C4-2B (cell line): Measurements from ENCODE around the gene FMO5.
A peak's percentile ranks its signal among the peaks of the same experiment; 100 is the strongest.

Source experiments
- H3K27ac ChIP-seq: fragments of 450-650 bp; 2 replicates; pipeline ENCODE4 v1.5.1; 2017
- ZFX ChIP-seq: fragments of 450-650 bp; IDR thresholded peaks from 2 replicates; pipeline ENCODE4 v1.6.1; 2017
- TF ChIP-seq, protein P1 (sequence below): fragments of 450-650 bp; conservative IDR thresholded peaks from 2 replicates; pipeline ENCODE4 v1.5.1; 2017; ENCODE audit warnings: mild to moderate bottlenecking

FMO5 gene

DNA sequence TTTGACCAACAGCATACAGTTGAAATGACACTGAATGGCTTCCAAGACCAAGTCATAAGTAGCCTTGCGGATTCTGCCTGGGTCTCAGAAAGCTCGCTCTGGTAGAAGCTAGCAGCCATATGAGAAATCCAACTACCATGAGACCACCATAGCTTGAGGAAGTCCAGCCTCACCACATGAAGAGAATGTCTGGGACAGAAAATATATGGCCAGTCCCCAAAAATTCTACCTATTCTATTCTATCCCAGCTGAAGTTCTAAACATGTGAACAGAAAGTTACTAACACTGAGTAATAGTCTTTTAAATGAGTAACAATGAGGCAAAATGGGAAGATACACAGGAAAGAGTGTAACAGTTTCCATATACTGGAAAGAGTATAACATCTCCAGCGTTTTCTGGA, 9.0 kb downstream of the FMO5 start:
- H3K27ac ChIP-seq = peak overlapping the region; percentile 45; the same call in 1 of the 2 replicates
- no peak for TF ChIP-seq ZFX
- TF ChIP-seq, protein P1, sequence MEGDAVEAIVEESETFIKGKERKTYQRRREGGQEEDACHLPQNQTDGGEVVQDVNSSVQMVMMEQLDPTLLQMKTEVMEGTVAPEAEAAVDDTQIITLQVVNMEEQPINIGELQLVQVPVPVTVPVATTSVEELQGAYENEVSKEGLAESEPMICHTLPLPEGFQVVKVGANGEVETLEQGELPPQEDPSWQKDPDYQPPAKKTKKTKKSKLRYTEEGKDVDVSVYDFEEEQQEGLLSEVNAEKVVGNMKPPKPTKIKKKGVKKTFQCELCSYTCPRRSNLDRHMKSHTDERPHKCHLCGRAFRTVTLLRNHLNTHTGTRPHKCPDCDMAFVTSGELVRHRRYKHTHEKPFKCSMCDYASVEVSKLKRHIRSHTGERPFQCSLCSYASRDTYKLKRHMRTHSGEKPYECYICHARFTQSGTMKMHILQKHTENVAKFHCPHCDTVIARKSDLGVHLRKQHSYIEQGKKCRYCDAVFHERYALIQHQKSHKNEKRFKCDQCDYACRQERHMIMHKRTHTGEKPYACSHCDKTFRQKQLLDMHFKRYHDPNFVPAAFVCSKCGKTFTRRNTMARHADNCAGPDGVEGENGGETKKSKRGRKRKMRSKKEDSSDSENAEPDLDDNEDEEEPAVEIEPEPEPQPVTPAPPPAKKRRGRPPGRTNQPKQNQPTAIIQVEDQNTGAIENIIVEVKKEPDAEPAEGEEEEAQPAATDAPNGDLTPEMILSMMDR = no peak

- TF ChIP-seq ZFX = no peak
- TF ChIP-seq, protein P1 = no peak
- no peak overlapping the region for H3K27ac ChIP-seq
Measured at GRCh38 chr1:147215540-147215916, 9.6 kb downstream of the FMO5 start.

DNA sequence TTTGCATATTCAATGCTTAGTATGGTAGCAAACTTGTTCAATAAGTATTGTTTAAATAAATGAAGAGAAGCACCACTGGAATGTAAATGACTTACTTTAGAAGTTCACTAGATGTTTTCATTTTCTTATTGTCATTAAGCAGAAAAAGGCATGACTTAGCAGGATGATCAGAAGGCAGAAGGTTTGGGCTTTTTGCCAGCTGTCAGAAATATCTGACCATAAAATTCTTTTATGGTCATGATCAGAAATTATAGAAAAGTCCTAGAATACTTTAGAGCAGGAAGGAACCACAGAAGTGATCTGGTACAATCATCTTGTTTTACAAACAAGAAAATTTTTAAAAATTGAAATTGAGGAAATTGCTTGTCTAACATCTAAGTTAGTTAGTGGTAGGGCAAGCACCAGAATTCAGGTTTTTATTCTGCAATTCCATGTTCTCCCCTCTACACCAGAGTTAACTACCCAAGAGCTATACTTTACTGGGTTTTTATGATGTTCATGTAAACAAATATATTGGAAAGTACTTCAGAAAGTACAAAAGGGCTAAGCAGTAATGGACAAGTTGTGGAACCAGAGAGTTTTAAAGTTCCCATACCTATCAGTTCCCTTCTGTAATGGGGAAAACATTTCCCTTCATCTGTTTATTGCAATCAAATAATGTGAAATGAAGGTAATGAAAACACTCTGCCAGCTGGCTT, 10.1 kb downstream of the FMO5 start:
- no peak overlapping the region for H3K27ac ChIP-seq
- TF ChIP-seq, protein P1 = no peak
- no peak for TF ChIP-seq ZFX

GRCh38 chr1:147214325-147214724, 10.8 kb downstream of the FMO5 start:
- peak overlapping the region; percentile 40 for H3K27ac ChIP-seq
- TF ChIP-seq, protein P1 = no peak
- no peak for TF ChIP-seq ZFX

DNA sequence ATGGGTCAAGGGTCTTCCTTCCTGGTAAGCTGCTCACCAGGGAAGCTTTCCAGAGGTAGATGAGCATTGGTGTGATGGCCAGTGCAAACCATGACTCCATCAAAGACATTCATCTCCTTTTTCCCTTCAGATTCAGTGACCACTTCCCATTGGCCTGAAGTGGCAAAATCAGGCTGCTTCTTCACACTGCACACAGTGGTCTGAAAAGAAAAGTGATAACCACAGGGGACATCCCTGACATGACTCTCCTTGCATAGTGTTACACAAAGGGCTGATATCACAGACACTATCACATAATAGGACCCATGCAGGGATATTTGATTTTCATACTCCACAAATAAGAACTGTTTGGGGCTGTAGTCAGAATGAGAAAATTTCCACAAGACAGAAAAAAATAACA, 11.9 kb downstream of the FMO5 start:
- no peak overlapping the region for H3K27ac ChIP-seq
- TF ChIP-seq, protein P1 = no peak
- no peak for TF ChIP-seq ZFX

- no peak overlapping the region for H3K27ac ChIP-seq
- TF ChIP-seq, protein P1 = no peak
- TF ChIP-seq ZFX = no peak
Measured at GRCh38 chr1:147211577-147211976, 13.6 kb downstream of the FMO5 start.

GRCh38 chr1:147210987-147211386, 14.2 kb downstream of the FMO5 start:
- TF ChIP-seq, protein P1 = no peak
- TF ChIP-seq ZFX = no peak
- no peak overlapping the region for H3K27ac ChIP-seq
